HTERT RPE-1 (cell line): ENCODE data around the gene APOBEC4.

Experiments
- in situ Hi-C: fragments of 300-500 bp; cut with MboI; formaldehyde crosslinking; loops from 4 replicates; pipeline ENCODE4 v1.14.3; 2020; ENCODE audit warnings: low sequenced_read_pairs

Gene APOBEC4

DNA sequence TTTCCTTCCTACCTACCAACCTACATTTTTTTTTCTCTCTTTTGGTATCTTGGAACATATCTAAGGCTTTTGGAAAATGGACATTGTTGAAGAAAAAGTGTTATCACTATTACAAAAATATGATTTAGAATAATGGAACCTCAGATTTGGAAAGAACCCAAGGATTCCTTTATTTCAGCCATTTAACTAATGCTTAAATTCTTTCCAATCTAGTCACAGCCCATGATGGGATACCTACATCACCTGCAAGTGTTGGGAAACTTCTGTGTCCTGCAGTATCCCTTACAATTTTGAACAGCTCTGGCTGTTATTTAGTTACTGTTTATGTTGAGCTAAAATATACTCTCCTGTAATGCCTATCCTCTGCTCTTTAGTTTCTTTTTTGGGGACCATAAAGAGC, 22.3 kb upstream of the APOBEC4 start:
- in situ Hi-C loops, result no loop called here

DNA sequence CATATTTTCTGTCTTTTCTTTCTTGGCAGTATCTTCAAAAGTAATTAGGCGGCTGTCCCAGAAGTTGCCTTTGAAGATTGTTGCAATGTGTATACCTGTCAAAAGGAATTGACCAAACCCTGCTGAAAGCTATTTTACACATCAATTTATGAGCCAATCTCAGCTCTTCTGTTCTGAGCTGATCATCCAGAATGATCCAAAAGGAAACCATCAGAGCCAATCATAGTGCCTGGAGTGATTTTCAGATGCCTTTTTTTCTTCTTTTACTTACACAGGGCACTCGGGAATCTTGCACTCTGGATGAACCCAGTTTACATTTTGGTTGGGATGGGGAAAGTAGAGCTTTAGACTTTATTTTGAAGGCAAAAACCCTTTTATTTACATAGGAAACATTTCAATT, 21.8 kb upstream of the APOBEC4 start:
- in situ Hi-C loops, result no loop called here

DNA sequence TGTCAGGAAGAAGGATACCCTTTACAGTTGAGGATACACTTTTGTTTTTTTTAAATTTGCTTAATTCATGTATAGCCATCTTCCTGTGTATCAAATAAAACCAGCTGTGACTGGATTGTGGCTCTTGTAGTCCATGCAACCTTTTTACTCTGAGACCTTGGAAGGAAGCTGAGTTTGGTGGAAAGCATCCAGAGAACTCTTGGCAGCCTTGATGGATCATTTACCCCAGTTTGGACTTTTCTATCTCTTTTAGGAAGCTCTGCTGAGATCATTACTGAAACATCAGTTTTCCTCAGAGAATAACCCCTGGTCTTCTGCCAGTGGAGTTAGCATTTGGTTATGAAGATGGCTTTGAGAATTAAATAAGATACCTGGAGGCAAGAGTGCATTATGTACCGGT, 21.2 kb upstream of the APOBEC4 start:
- in situ Hi-C loops, result no loop called here

DNA sequence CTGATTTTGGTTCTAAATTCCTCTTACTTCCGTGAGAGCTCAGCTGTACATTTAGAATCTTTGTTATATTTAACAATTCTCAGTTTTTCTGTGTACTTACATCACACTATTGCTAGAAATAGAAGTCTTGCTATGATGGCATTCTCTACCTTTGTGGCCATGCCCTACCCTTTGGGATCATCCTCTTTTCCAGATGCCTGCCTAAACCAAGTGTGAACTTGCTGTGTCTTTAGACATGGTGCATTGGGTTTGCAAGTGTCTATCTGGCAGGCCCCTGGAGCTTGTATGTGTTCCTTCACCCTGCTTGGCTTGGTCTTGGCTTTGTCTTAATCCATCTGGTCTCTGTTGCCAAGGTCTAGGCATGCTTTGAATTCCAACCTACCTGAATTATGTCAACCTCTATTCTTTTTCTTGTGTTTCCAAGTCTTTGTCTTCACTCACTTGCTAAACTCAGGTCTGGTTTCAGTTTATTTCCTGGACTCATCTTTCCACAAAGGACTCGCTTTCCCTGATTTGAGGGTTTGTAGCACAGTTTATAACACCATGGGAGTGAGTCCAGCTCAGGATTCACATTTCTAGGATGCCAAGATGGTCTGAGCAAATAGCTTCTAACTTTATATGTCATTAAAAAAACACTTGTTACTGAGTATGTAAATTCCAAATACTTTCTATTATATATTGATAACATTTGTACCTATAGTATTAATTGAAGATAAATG, 20.6 kb upstream of the APOBEC4 start:
- in situ Hi-C loops, result no loop called here

DNA sequence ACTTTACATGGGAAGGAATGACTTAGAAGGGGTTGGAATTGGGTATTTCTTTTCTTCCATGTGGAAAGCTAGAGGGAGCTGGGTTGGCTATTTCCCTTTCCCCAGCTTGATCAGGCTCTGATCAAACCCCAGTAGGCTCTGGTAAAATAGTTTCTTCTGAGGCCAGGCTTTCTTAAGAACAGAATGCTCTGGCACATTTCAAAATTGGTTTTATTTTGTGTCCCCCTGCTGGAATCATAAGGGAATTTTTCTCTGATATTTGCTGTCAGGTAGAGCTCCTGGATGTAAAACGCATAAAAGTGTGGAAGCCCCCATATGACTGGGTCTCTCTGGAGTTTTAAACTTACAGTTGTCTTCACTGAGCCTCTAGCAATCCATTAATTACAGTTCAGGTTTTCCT, 17.1 kb upstream of the APOBEC4 start:
- in situ Hi-C loops, result no loop called here

DNA sequence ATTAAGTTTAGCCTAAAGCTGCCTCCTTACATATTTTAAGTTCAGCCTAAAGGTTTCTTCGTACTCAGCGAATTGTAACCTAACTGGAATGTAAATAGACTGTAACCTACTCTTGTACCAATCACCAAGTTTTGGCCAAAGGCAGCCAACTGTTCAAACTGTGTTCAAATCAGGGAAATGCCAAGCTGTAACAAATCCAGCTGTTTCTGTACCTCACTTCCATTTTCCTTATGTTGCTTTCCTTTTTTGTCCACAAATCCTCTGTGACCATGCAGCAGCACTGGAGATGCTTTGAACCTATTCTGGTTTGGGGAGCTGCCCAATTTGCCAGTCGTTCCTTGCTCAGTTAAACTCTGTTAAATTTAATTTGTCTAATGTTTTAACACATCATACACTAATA, 3.2 kb upstream of the APOBEC4 start:
- in situ Hi-C loops, result no loop called here

DNA sequence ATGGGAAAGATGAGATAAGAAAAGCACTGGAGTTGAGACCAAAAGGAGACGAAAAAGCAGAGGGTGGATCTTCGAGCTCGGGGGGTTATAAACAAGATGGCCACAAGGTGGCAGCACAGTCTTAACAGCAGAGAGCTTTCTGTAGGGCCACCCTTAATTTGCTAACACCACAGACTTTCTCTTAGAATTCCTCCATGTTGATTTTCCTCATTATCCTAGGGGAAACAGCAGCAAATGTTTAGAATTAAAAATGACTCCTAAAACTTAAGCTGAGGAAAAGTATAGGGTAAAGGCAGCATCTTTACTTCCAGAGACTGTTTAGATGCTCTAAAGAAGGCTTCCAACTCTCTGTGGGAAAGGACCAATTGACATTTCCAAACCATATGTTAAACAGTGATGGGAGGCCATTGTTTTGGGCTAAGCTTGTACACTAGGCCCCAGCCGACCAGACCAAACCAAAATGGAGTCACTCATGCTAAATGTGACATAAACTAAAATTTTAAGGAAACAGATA, 2.5 kb upstream of the APOBEC4 start:
- in situ Hi-C loops, result no loop called here

DNA sequence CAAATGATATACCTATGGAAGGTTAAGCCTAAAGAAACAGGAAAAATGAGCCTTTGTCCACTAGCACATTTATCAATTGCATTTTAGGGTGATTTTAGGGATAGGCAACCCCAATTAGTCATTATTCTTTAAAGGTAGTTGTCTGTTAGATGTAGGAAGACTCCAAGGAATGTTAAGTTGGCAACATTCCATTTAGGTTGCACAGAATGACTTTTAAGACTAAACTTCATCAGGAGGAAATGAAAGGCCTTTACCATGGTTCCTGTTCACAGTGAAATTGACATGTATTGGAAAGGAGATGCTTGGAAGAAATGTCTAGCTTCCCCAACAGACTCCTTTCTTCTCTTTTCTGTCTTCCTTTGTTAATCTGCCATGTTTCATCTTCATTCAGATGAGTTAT, 1.6 kb upstream of the APOBEC4 start:
- in situ Hi-C loops, result no loop called here

DNA sequence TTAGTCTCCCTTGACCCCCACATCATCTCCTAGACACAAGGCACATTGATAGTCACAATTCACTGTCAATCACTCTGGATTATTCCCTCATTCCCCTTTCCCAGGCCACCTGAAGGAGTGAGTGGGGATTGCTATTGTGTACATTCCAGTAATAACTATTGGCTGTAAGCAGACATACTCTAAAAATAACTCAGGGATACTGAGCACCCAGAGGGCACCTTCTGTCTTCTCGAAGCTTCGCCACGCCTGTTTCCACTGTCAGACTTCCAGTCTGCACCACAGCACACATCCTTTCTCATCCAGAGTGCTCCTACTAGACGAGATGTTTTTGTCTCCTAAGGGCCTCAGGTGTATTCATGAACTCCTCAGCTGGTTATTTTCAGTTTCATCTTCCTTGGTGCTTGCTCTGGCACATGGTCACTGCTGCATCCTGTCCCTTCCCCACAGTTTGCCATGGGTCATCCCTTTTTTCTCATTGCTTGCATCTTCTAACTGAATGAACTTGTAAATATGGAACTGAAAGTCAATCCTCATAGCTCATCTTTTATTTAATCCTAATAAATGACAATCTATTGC, 848 bp upstream of the APOBEC4 start:
- in situ Hi-C loops, result no loop called here

DNA sequence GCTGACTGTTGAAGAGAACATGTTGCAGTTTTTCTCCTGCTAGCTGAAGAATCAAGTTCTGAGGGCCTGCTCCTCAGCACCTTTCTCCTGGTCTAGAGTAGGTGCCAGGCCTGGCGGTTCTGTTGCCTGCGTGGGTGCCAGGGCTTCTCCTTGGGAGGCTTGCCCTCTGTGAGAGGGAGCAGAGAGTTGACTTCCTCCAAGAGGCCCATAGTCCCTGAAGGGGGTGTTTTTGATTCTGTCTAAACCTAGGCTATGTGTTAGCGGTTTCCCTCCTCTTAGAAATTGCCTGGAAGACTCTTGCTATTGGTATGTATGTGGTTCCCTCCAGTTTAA, 312 bp upstream of the APOBEC4 start:
- in situ Hi-C loops, result no loop called here

DNA sequence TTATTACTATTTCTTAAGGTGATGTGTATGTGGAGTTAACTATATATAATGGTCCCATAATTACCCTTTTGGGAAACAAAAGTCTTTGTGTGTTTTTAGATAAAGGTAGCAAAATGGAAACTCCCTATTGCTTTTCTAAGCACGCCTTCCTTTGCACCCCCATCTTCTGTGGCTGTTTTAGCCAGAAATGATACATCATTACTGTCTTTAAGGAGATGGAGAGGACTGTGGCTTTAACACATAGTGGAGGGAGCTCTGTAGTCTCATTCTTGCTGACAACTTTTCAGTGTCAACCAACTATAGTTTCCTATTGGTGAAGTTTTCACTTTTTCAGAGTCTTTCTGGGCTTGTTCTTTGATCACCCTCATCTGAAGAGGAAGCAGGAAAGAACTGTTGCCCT, 1.0 kb downstream of the APOBEC4 start:
- in situ Hi-C loops, result no loop called here

DNA sequence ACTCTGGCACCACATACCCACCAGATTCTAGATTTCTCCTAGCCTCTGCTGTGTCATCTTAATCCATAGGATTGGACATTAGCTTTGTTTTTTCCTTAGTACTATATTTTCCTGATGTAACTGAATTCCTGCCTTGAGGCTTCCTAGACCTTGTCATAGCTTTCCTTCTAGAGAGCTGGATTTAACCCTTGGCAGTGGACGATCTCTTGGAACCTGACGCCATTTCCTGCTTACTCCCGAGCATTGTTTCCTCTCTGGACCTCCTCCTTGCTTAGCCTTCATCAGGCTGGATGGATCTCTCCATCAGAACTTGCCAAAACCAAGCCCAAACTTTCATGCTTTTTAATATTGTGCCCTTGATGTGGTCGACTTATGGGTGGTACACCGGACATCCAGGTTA, 1.5 kb downstream of the APOBEC4 start:
- in situ Hi-C loops, result no loop called here

DNA sequence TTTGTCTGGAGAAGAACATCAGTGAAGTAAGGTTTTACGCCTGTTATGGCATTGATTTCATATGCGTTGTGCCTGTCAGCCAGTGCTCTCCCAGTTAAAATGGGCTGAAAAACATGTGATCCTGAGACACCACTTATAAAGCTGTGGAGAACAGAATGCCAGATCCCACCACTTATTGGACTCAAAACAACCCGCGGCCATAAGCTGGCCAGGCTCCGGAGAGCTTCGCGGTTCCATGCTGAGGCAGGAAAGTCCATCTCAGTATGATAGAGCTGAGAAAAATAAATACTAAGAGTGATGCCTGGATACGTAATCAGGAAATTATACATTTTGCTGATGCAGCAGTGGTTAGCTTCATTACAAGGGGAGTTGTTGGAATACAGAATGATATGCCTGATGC, 5.1 kb downstream of the APOBEC4 start:
- in situ Hi-C loops, result no loop called here

DNA sequence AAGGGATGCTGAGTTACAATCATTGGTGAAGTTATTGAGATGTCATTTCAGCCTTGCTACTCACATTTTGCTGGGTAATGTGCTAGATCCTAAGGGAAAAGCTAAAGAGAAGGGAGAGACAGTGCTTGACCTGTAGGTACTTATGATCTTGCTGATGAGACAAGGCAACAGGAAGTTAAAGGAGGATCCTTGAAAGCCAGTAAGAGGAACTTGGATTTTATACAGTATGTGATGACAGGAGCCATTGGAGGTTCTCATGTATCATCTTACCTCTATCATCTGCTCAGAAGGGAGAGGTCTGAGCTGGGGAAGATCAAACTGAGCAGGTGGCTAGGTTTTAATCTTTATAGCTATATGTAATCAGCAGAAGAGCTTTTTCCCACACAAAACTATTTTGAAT, 6.3 kb downstream of the APOBEC4 start:
- in situ Hi-C loops, result no loop called here

DNA sequence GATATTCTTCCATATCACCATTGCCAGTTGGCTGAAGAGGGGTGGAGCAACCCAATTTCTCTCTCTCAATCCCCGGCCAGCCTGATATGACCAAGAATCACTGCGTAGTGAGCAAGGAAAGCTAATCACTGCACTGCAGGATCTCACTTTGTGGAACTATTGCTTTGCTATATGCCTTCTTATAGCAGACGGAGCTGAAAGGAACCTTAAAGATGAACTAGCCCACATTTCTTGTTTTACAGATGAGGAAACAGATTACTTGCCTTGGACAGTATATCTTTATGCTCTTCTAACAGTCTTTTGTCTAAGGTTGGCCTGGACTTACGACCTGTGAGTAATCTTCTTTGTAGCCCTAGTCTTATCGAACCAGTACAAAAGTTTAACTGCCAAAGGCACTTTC, 7.6 kb downstream of the APOBEC4 start:
- in situ Hi-C loops, result no loop called here

DNA sequence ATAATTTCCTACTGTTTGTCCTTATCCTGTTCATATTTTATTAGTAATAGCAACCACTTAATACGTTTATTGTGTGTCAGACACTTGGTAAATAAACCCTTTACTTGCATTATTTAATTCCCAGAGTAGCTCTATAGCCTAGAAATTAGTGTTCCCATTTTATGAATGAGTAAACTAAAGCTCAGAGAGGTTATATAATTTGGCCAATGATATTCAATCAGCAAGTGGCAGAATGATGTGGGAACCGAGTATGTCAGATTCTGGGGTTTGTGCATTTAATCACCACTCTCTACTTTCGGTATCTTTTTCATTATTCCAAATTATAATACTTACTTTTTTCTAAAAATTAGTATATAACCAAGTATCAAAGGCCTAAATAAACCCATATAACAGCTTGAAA, 10.9 kb downstream of the APOBEC4 start:
- in situ Hi-C loops, result no loop called here

DNA sequence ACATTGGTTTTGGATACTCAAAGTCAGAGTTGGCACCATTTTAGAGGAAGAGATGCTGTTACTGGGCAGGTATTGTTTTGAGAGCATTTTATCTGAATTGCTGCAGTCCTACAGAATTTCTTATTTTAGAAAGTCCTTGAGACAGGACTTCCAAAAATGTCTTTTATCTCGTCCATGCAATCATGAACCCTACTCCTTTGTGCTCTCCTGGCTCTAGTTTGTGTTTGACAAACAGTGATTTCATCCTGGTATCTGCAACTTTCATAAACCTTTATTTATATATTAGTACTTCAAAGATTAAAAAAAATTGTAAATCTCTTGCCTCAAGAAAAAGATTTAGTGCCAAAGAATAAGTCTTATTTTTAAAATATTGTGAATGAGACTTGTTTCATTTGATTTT, 12.9 kb downstream of the APOBEC4 start:
- in situ Hi-C loops, result no loop called here

DNA sequence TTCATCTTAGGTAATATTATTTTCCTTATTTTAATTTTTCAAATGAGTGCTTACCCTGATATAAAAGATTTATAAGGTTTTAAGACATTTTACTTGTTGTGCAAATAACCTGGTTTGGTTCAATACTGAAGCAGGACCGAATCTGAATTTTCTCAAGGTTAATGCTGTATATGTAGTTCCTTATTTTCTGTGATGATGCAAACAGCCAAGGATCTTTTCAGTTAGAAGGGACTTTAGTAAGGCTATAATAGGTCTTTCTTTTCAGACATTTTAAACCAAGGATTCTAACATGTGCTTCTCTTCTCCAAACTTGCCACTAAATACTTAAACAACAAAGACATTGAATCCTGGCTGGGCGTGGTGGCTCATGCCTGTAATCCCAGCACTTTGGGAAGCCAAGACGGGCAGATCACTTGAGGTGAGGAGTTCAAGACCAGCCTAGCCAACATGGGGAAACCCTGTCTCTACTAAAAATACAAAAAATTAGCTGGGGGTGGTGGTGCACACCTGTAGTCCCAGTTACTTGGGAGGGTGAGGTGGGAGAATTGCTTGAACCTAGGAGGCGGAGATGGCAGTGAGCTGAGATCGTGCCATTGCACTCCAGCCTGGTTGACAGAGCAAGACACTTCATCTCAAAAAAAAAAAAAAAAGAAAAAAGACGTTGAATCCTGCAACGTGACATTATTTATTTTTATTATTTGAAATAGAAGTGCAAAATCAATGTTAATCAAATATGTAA, 14.3 kb downstream of the APOBEC4 start:
- in situ Hi-C loops, result no loop called here

DNA sequence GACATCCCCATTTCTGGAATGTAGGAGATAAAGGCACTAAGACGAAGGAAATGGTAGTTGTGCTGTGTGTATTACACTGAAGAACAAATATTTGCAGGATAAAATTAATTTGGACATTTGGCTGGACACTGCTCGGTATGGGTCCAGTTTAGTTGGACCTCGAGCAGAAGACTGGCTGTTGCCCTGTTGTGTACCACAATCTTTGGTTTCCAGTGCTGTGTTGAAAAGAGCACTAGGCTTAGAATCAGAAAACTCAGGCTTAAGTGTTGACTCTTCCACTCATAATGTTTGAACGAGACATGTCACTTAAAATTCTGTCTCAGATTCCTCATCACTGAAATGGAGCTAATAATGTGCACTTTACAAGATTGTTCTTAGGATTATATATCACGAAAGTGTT, 16.3 kb downstream of the APOBEC4 start:
- in situ Hi-C loops, result no loop called here

DNA sequence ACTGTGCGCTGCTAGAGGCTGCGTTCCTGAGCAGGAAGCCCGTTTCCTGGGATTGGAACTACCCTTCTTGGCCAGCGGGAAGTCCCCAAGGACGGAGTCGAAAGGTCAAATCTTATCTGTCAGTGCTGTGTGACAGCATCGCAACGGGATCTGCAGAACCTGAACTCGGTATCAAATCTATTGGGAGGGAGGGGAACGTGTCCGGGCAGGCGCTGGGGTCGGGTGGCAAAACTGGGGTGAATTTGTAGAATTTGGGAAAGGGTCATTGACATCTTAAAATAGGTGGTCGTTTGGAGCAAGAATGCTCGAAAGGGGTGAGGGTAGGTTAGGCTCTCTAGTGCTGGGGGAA, 16.8 kb downstream of the APOBEC4 start:
- in situ Hi-C loops, result no loop called here

DNA sequence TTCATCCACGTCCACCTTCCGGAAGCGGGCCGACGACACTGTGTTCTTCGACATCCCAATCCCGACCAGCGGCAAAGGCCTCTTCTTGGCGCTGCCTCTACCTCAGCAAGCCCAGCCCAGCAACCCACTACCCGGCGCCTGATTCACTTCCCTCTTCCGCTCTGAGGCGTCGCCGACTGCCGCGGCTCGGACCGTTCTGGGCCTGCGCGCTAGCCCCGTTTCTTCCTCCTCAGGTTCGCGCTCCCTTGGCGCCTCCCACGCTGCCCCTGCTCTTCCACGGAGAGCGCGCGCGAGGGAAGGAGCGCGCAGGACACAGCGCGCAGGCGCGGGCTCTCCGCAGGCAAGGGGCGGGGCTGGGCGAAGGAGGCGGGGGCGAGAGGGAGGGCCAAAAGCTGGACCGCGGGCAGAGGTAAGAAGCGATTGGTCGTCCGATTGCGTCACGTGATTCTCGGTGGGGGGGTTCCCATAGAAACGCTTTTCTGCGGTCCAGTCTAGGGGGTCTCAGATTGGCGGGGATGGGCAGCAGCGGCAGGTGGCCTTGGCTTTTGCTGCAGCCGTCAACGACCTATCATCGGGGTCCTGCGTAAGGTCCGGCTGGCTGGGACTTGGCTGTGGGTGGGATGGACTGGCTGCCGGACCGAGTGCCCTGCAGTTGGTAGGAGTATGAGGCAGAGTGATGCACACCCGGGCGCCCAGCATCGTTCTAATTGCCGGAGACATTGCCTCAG, 17.3 kb downstream of the APOBEC4 start, which contains the start of gene ARPC5:
ARPC5 (minus strand) TSS at position 178 of the 728 bp plus-strand sequence; CDS start at position 54, 124 bp downstream.
- in situ Hi-C loops, result no loop called here
